CD4-positive, alpha-beta T cell treated with Interleukin-2 at 100 ng/mL for 4 hours (primary cell): Measurements from ENCODE around the gene DRC7.
A peak's percentile ranks its signal among the peaks of the same experiment; 100 is the strongest.
"Not testable (repeated sequence)": the region's sequence is repeated elsewhere in the genome, so short reads cannot be mapped to it uniquely, and the experiment has no call there.

ENCODE experiments used
- DNase-seq: peaks from one replicate; pipeline ENCODE4 v3.0.0-alpha.2; 2020; ENCODE audit warnings: low spot score

The DRC7 gene

GRCh38 chr16:57734925-57735754, 40.5 kb downstream of the DRC7 start:
- DNase-seq = peak; percentile 99

- DNase-seq = no peak
Measured at GRCh38 chr16:57735755-57736418, 41.3 kb downstream of the DRC7 start, which contains the start of gene KATNB1. Gene KATNB1 (plus strand): TSS chr16:57735770. CDS start chr16:57737244, 1,474 bp downstream.

- DNase-seq = peak; percentile 46
Measured at GRCh38 chr16:57736419-57737351, 42.1 kb downstream of the DRC7 start.

GRCh38 chr16:57738844-57739243, 44.2 kb downstream of the DRC7 start:
- DNase-seq = no peak

GRCh38 chr16:57739756-57740422, 45.3 kb downstream of the DRC7 start:
- no peak for DNase-seq

GRCh38 chr16:57740423-57741071, 45.9 kb downstream of the DRC7 start:
- DNase-seq = no peak

- no peak for DNase-seq
Measured at GRCh38 chr16:57741660-57742191, 47.1 kb downstream of the DRC7 start.

GRCh38 chr16:57742543-57742942, 47.9 kb downstream of the DRC7 start:
- DNase-seq = no peak

GRCh38 chr16:57743458-57743857, 48.9 kb downstream of the DRC7 start:
- DNase-seq = no peak

- DNase-seq = no peak
Measured at GRCh38 chr16:57743886-57744641, 49.5 kb downstream of the DRC7 start.

GRCh38 chr16:57744642-57744903, 50.0 kb downstream of the DRC7 start:
- DNase-seq = no peak

GRCh38 chr16:57745768-57746167, 51.2 kb downstream of the DRC7 start:
- DNase-seq = no peak

GRCh38 chr16:57746316-57746715, 51.7 kb downstream of the DRC7 start:
- DNase-seq = not testable (repeated sequence)

- DNase-seq = no peak
Measured at GRCh38 chr16:57747091-57747490, 52.5 kb downstream of the DRC7 start.

- DNase-seq = no peak
Measured at GRCh38 chr16:57747496-57747895, 52.9 kb downstream of the DRC7 start.

- no peak for DNase-seq
Measured at GRCh38 chr16:57747996-57748395, 53.4 kb downstream of the DRC7 start.

GRCh38 chr16:57748596-57748995, 54.0 kb downstream of the DRC7 start:
- DNase-seq = no peak

- no peak for DNase-seq
Measured at GRCh38 chr16:57749101-57749692, 54.6 kb downstream of the DRC7 start.

- no peak for DNase-seq
Measured at GRCh38 chr16:57749856-57750452, 55.3 kb downstream of the DRC7 start.
